Measurements from ENCODE around the gene OSBPL2. TPM values are rescaled to one million over a fixed set of nuclear protein-coding genes. Genes with fewer than 3 reads are reported as not detected.

Gene OSBPL2
- total RNA-seq, 1 donor from 2014 or later = 21.1 TPM

DNA sequence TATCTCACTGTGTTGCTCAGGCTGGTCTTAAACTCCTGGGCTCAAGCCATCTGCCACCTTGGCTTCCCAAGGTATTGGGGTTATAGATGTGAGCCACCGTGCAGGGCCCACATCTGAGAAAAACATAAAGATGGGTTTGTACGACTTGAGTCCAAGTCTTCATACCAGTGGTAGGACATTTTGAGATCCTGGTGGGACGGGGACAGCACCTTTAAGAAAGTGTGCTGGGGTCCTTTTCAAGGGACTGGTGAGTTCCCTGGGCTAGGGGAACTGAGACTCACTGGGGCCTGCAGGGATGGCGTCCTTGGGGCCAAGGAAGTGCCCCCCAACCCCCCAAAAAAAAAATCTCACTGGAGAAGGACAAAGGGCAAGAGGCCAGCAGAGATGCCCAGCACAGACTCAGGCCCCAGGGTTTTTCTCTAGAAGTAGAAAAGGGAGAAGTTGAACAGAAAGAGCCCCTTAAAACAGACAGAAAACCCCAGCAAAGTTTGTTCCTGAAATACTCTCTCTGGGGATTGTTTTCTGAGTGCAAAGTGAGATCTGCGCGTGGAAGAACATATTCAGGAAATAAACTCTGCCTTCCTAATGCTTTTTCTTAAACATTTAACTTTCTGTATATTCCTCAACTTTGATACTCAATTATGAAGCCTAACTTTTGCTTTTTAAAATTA, 10.7 kb downstream of the OSBPL2 start:
- no peak for DNase-seq (ENCODE audit: low spot score)

DNA sequence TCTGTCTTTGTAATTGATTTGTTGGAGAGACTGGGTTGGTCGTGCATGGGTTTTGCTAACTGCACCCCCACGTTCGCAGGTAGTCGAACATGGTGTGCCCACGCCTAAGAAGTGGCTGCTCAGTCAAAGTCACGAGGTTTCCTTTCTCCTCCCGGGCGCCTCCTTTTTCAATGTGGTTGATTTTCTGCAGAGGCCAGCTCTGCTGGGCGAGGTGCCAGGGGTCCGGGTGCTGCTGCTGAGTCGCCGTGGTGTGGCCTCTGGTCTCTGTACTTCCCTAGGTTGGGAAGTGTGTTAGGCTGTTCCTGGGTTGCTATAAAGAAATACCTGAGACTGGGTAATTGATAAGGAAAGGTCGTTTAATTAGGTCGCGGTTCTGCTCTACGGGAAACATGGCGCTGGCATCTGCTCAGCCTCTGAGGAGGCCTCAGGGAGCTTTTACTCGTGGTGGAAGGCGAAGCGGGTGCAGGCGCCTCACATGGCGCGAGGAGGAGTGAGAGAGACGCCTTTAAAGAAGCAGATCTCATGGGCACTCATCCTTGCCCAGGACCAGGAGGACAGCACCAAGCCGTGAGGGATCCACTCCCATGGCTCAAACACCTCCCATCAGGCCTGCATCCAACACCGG, 14.1 kb downstream of the OSBPL2 start:
- ATAC-seq = no peak

More for the DNA sequence above, 10.7 kb downstream of the OSBPL2 start:
- no peak for ATAC-seq

GRCh38 chr20:62253398-62253797, 15.1 kb downstream of the OSBPL2 start:
- no peak for ATAC-seq
- DNase-seq (ENCODE audit: low spot score) = no peak

More for the DNA sequence above, 14.1 kb downstream of the OSBPL2 start:
- no peak for DNase-seq (ENCODE audit: low spot score)

GRCh38 chr20:62254021-62254724, 15.9 kb downstream of the OSBPL2 start:
- ATAC-seq = no peak
- no peak for DNase-seq (ENCODE audit: low spot score)

GRCh38 chr20:62255976-62256375, 17.7 kb downstream of the OSBPL2 start:
- ATAC-seq (no peak), DNase-seq (ENCODE audit: low spot score) (no peak)

DNA sequence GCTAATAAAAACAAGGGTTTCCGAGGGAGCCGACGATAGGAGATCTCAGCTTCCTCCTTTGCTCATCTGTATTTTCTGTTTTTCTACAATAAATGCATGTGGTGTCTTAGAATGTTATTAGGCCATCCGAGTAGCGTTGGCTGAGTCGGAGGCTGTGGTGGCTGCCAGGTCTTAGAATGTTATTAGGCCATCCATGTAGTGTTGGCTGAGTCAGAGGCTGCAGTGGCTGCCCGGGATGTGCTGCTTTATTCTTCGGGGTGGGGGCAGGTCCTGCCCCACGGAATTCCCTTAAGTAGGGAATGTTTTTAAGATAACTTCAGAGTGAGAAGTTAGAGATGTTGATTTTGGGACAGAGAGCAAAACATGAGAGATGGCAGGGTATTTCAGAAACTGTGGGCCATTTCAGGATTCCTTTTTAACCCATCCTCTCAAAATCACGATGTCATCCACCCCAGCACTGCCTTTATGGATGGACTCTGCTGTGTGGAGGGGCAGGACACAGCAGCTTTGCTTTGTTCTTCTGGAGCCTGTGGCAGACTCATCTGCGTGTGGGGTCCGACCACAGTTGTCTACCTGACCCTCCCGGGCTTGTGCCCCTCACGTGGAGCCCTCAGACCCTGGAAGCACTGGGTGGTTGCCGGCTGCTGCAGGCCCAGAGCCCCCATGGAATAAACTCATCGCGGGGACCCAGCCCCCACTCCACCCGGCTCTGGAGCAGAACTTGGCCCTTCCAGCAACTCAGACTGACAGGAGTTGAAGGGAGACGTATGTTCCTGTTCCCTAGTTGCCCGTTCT, 20.4 kb downstream of the OSBPL2 start:
- DNase-seq (ENCODE audit: low spot score) (no peak), ATAC-seq (no peak)

- ATAC-seq = no peak
- DNase-seq (ENCODE audit: low spot score) = no peak
These were observed 20.9 kb downstream of the OSBPL2 start for GRCh38 chr20:62259294-62259565.

- DNase-seq (ENCODE audit: low spot score) (no peak), ATAC-seq (peak; percentile 70)
These were observed 23.7 kb downstream of the OSBPL2 start for GRCh38 chr20:62262064-62262463.

DNA sequence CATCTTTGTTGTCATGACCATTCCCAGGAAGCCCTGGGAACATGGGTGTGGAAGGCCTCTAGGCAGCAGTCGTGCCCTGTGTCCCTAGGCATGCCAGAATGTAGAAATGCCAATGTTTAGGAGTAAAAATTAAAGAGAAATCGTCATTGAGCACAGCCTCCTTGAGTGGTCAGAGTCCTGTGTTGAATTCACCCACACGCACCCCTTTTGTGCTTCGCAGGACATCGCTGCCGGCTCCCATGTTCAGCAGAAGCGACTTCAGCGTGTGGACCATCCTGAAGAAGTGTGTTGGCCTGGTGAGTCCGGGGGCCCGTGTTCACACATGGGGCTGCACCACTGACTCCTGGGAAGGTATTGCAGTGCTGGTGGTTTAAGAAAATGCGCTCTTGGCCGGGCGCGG, 25.1 kb downstream of the OSBPL2 start:
- ATAC-seq = no peak
- no peak for DNase-seq (ENCODE audit: low spot score)

DNA sequence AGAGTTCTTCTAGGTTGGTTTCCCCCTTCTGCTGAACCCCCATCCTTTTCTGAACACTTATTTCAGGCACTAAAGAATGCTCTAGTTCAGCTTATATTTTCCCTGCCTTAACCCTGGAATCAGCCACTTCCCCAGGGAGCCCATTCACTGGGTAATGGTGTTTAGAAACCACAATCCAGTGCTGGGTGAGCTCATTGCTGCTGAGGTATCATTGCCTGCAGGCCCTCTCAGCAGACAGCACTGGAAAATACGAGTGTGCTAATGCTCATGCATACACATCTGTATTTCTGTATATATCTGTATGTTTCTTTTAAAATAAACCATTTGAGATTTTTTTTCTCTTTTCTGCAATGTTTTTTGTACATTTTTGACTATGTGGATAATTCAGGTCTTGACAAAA, 27.0 kb downstream of the OSBPL2 start:
- DNase-seq (ENCODE audit: low spot score) (no peak), ATAC-seq (no peak)

- DNase-seq (ENCODE audit: low spot score) = no peak
- ATAC-seq = no peak
These were observed 28.0 kb downstream of the OSBPL2 start for GRCh38 chr20:62266340-62266739.

DNA sequence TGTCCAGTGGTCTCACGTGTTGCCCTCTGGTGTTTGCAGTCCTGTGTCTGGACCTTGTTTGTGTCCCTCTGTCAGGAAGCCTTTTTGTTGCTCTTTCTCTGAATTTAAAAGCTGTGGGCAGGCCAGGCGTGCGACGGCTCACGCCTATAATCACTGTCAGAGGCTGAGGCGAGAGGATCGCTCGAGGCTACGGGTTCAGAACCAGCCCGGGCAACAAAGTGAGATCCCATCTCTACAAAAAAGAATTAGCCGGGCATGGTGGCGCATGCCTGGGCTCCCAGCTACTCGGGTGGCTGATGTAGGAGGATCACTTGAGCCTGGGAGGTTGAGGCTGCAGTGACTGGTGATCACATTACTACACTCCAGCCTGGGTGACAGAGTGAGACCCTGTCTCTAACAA, 28.5 kb downstream of the OSBPL2 start:
- DNase-seq (ENCODE audit: low spot score) (no peak), ATAC-seq (no peak)

DNA sequence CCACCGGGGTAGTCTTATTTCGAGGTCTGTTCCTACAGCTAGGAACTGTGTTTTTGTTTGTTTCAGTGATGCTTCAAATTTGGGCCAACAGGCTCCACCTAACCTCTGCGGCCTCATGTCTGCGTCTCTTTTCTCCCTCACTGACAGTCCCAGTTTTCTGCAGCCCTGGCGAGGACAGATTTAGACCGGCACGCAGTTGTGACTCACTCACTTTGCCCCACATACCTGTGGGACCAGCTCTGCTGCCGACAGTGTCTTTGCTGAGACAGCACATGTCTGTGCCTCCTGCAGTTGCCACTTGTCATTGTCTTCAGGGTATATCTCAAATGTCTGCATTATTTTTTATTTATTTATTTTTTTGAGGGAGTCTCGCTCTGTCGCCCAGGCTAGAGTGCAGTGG, 29.2 kb downstream of the OSBPL2 start:
- ATAC-seq = no peak
- DNase-seq (ENCODE audit: low spot score) = no peak

- ATAC-seq (no peak), DNase-seq (ENCODE audit: low spot score) (no peak)
These were observed 30.0 kb downstream of the OSBPL2 start for GRCh38 chr20:62268228-62268900.

DNA sequence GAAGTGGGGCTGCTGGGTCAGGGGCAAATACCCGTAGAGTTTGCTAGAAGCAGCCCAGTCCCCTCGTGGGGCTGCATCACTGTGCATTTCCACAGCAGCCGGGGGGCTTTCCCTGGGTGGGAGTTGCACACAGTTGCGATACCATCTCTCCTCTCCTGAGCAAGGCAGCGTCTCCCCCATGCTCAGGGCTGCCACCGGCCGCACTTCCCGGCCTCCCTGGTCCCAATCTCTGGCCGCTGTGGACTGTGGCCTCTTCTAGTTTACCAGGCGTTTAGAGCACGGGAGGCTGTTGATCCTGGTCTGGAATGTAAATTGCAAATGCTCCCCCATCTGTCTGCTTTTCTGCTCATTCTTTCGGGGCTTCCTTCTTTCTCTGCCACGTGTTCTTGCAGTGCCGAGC, 31.1 kb downstream of the OSBPL2 start:
- DNase-seq (ENCODE audit: low spot score) (no peak), ATAC-seq (no peak)

GRCh38 chr20:62269871-62270270, 31.6 kb downstream of the OSBPL2 start:
- no peak for ATAC-seq
- no peak for DNase-seq (ENCODE audit: low spot score)

DNA sequence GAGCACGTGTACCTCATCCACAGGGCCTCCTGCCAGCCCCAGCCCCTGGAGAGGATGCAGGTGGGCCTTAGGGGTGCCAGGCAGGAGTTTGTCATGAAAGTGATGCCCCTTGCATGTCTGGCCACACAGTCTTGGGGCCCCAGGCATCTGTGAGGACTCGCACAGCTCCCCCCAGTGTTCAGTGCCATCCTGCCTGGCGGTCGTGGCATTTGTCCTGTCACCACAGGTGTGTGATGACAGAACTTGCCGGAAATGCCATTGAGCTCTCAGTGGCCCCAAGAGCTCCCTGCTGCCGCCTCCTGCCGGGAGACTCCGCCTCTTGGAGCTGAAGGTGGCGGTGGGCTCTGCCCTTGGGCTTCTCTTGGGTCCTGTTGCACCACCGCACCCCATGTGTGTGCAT, 33.9 kb downstream of the OSBPL2 start:
- DNase-seq (ENCODE audit: low spot score) (no peak), ATAC-seq (peak; percentile 27)

GRCh38 chr20:62273416-62273815, 35.1 kb downstream of the OSBPL2 start:
- ATAC-seq = no peak
- DNase-seq (ENCODE audit: low spot score) = no peak

DNA sequence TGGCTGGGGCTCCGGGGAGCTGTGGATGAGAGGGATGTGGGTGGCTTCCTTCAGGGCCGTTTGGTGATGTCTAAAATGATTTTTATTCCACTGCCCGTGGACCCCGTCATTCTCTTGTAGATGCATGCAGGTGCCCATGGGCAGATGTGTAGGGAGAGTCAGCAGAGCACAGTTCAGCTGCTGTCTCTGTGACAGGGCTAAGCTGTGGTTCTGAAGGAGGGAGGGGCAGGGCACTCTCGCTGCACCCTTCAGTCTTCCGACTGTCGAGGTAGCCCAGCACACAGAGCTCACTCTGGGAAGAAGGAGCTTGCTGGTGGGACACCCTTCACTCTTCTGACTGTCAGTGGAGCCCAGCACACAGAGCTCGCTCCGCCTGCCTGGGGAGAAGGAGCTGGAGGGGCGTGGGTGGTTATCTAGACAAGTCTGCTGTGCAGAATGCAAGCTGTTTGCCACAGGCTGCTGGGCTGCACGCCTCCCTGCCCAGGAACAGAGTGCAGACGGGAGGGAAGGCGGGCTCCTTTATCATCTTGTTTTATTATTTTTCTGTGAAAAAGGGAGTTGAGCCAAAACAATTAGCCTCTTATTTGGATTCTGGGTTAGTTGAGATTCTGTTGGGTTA, 36.1 kb downstream of the OSBPL2 start:
- ATAC-seq = no peak
- DNase-seq (ENCODE audit: low spot score) = no peak

- DNase-seq (ENCODE audit: low spot score) (no peak), ATAC-seq (no peak)
These were observed 36.9 kb downstream of the OSBPL2 start for GRCh38 chr20:62275219-62275618.

DNA sequence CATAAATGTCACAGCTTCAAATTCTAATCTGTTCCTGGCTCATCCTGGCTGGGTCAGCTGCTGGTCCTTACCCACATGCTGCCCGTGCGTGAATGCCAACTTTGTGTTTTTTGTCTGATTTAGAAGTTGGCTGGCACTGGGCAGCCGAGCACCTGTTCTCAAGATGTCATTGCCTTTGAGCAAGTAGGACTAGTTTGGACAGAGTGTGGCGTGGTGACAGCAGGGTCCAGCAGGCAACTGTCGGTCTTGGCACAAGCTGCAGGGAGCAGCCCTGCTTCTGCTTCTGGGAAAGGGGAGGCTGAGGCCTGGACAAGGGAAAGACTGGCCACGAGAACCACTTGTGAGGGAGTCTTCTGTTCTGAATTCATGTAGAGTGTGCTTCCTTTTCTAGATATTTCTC, 38.1 kb downstream of the OSBPL2 start:
- ATAC-seq (no peak), DNase-seq (ENCODE audit: low spot score) (no peak)
